T-helper 22 cell (primary cell): ENCODE results near the gene LLGL1.

Experiments used
- DNase-seq: peaks from one replicate; pipeline ENCODE4 v3.0.0-alpha.2; 2020; ENCODE audit warnings: low read depth

The LLGL1 gene

DNA sequence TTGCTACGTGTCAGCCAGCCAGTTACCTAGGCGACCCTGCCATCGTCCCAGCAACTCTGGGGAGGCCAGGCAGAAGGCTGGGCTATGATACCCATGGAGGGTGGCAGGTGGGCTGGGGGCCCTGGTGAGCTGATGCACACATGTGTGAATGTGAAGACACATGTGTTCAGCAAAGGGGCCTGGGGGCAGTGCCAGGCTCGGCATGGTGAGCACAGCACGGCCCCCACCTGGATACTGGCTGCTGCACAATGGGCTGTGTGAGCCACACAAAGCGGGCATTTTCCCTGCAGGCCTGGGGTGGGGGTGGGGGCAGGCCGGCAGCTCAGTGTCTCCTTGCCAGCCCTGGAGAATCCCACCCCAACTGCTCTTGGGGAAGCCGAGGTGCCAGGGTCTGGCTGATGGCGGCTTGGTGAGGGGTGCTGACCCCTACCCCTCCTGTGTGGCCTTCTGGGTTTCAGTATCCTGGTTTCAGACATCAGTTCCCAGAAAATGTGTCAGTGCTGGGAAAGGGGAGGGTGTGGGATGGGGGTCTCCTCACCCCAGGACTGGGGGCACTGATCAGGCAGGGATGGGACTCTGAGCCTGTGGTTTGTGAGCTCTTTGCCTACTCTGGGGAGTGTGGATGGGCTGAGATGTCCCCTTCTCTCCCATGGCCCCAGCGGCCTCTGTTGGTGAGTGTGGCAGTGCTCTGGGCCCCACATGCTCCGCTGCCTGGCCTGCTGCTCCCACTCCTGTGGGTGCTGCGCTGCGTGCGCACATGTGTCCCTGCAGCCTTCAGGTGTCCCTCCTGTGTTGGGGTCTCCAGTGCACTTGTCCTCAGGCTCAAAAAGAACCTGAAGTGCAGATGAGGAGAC lies 5.1 kb downstream of the LLGL1 start:
- DNase-seq: no peak

DNA sequence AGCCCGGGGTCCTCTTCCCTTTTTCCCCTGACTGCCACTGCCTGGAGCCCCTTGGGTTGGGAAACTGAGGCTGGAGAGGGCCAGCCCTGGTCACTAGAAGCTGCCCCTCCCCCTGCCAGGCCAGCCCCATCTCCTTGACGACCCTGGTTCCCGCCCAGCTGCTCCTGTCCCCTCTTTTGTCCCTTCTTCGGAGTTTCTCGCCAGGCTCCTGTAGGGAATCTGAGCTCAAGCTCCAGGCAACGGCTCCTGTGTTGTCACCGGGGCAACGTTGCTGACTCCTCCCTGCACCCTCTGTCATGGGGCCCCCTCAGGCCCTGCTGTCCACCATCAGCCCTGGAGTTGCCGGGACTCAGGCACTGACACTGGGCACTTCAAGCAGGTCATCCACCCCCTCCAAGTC lies 5.7 kb downstream of the LLGL1 start:
- DNase-seq: no peak

DNA sequence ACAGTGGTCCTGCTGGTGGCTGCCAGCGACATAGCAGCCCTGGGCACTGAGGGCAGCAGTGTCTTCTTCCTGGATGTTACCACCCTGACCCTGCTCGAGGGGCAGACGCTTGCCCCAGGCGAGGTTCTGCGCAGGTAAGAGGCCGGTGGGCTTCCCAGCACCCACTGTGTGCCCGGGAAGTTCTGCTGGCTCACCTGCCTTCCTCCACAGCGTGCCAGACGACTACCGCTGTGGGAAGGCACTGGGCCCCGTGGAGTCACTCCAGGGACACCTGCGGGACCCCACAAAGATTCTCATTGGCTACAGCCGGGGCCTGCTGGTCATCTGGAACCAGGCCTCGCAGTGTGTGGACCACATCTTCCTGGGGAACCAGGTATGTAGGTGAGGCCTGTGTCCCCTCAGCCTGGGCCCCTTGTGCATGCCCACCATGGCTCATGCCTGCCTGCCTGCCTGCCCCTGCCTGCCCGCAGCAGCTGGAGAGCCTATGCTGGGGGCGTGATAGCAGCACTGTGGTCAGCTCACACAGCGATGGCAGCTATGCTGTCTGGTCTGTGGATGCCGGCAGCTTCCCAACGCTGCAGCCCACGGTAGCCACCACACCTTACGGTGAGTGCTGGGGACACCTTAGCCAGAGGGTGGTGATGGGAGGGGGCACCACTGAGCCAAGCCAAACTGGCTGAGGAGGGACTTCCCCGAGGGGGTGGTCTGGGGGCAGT lies 8.5 kb downstream of the LLGL1 start:
- DNase-seq: no peak

DNA sequence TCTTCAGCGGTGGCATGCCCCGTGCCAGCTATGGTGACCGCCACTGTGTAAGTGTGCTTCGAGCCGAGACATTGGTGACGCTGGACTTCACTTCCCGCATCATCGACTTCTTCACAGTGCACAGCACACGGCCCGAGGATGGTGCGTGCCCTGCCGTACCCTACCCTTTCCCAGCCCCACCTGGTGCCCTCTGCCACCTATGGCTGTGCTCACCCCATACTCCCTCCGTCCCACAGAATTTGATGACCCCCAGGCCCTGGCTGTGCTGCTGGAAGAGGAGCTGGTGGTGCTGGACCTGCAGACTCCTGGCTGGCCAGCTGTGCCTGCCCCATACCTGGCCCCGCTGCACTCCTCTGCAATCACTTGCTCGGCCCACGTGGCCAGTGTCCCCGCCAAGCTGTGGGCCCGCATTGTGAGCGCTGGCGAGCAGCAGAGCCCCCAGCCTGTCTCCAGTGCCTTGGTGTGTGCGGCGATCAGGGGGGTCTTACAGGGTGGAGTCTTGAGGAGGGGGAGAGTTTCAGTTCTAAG lies 9.5 kb downstream of the LLGL1 start:
- DNase-seq: no peak

DNA sequence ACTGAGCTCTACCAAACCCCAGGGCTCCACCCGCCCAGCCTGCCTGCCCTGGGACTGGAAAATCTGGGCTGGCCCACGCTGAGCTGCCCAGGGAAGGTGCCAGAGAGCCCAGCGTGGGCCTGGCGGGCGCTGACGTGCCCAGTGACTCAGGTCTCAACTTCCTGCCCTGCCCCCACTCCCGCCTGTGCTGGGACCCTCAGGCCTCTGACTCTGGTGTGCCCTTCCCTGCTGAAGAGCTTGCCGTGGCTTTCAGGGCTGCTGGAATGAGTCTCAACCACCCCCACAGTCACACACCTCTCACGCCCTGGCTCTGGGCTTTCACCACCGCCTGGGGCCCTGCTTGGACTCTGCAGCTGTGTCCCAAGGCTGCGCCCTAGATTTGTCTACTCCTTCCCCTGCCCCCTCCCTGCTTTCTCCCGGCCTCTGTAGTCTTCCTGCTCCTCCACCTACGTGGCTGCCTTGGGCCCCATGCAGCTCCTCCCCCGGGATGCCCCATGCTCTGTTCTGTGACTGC lies 10.4 kb downstream of the LLGL1 start:
- DNase-seq: no peak

DNA sequence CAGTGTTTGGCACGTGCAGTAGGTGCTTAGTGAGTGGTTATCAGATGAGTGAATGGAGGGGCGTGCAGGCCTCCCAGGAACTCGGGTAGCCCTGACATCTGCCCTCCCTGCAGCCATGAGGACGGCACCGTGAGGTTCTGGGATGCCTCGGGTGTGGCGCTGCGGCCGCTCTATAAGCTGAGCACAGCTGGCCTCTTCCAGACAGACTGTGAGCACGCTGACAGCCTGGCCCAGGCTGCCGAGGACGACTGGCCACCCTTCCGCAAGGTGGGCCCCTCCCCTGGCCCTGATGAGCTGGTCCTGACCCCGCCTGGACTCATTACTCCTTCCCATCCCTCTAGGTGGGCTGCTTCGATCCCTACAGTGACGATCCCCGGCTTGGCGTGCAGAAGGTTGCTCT lies 11.1 kb downstream of the LLGL1 start:
- DNase-seq: no peak

DNA sequence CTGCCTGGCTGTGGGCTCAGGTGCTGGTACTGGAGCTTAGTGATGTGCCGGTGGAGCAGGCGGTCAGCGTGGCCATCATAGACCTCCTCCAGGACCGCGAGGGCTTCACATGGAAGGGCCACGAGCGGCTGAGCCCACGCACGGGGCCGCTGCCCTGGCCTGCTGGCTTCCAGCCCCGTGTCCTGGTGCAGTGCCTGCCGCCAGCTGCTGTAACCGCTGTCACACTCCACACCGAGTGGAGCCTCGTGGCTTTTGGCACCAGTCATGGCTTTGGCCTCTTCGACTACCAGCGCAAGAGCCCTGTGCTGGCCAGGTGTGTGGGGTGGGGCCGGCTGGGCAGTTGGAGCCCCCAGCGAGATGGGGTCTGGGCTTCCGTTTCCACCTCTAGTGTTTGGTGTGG lies 12.0 kb downstream of the LLGL1 start:
- no peak for DNase-seq

DNA sequence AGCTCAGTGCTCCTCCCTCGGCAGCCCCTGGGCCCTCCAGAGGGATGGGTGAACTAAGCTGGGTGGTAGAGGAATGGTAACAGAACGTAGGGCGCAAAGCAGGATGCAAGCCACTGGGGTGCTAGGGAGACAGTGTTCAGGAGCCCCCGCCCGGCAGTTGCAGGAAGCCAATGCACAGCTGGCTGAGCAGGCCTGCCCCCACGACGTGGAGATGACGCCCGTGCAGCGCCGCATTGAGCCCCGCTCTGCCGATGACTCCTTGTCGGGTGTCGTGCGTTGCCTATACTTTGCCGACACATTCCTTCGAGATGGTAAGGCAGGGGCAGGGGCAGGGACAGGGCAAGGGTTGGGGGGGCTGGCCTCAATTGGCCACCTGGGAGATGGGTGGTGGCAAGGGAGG lies 12.9 kb downstream of the LLGL1 start:
- no peak for DNase-seq

DNA sequence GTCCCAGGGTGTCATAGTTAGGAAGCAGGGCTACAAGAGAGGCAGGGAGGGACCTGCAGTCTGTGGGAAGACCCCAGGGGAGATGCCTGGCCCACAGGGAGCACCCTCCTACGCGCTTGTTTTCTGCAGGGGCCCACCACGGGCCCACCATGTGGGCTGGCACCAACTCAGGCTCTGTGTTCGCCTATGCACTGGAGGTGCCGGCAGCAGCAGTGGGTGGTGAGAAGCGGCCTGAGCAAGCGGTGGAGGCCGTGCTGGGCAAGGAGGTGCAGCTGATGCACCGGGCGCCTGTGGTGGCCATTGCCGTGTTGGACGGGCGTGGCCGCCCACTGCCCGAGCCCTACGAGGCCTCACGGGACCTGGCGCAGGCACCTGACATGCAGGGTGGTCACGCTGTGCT lies 15.0 kb downstream of the LLGL1 start:
- DNase-seq: no peak

DNA sequence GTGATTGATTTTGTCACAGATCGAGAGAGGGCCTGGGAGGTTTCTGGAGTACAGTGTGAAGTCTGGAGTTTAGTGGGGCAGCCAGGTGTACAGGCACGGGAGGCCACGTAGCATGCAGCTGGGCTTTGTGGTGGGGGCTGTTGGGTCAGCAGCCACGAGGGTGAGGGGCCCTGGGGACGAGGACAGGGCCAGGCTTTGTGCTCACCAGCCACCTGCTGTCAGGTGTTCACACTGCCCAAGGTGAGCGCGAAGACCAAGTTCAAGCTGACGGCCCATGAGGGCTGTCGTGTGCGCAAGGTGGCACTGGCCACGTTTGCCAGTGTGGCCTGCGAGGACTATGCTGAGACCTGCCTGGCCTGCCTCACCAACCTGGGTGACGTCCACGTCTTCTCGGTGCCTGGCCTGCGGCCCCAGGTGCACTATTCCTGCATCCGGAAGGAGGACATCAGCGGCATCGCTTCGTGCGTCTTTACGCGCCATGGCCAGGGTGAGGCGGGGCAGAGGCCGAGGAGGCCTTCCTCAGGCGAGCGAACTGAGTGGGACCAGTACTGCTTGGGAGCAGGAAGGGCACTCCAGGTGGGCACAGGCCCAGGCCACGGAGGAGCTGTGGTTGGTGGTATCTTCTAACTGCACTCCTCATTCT lies 15.9 kb downstream of the LLGL1 start:
- no peak for DNase-seq

DNA sequence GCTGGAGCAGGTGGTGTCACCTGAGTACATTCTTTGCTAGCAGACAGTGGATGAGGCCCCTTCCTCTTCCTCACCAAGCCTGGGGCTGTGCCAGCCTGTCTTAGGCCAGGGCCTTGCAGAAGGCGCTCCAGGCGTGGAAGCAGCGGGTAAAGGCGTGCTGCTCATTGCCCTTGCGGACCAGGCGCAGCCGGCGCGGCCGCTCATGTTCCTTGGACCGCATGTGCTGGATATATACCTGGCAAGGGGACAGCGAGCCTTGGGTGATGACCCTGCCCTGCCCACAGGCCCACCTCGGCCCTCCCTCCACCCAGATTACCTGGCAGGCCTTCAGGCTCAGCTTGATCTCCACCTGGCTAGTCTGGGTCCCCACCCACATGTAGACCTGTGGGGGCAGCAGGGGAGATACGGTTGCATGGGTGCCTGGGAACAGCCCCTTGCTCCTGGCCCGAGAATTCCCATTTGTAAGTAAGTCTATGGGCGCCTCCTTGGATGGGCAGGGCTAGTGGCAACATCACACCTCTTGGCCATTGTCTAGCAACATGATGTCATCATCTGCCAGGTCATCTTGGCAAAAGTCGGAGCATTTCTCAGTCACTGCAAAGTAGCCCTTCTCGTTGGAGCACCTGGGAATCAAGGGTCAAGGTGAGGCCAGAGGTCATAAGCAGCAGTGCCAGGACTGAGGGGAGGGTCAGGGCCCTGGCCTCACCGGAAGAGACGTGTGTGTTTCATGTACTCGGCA lies 19.8 kb downstream of the LLGL1 start:
- no peak for DNase-seq

DNA sequence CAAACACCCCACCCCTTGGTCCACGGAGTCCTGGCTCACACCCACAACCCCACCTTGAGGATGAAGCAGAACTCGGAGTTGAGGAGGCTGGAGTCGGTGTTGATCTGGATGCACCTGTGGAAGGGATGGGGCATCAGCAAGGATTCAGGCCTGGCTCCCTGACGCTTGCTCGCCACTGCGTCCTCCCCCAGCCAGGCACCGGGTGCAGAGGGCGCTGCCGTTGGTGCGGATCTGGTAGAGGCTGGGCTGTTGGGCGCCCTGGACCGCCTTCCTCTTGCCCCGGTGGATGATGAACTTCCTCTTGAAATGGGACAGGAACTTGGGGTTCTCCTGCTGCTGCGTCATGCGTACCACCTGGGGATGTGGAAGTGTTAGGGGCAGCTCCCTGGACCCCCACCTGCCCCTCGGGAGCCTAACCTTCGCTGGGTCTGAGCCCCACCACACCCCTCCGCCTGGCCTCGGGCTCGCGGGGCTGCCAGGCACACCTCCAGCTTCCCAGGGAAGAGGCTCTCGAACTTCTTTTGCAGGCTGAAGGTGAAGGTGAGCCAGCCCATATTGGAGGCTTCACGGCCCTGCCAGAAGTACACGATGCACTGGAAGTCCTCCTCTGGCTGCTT lies 20.8 kb downstream of the LLGL1 start:
- DNase-seq: no peak

DNA sequence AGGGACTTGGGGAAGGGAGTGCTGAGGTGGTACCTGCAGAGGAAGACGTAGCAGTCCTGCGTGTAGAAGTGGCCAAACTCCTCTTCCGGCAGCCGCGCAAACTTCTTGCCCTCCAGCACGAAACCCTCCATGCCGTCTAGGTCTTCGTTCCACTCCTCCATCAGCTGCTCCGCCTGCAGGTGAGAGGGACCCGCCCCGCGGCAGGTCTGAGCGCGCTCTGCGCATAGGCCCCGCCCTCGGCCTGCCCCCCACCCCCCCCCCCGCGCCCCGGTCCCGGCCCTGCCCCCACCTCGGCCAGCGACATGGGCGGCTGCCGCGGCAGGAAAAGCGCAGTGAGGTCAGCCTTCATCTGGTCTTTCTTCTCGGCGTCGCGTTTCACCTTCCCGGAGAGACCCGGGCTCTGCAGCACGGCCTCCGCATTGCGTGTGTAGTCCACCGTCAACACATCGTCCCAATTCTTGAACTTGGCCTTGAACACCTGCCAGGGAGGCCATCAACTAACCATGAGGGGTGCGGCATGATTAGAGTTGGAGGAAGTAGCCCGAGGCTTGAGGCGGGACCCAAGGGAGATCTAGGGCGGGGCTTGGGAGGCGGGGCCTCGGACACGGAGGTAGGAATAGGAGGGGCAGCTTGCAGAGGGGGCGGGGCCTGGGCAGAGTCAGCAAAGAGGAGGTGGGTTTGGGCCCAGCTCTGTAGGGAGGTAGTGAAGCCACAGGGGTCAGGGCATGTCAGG lies 21.6 kb downstream of the LLGL1 start:
- no peak for DNase-seq

DNA sequence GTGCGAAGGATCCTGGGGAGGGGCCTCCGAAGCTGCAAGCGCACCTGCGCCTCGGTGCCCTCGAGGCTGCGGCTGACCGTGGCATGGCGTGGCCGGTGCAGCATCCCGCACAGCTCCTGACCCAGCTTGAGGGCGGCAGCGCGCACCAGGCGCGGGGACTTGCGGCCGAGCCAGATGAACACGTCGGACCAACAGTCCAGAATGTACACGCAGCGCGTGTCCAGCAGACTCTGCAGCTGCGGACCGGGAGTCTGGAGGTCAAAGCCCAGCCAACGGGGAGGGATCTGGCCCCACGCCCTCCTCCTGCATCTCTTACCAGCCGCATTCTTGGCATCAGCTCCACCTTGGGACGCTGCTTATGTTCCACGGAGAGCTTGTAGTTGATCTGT lies 22.2 kb downstream of the LLGL1 start:
- DNase-seq: no peak

DNA sequence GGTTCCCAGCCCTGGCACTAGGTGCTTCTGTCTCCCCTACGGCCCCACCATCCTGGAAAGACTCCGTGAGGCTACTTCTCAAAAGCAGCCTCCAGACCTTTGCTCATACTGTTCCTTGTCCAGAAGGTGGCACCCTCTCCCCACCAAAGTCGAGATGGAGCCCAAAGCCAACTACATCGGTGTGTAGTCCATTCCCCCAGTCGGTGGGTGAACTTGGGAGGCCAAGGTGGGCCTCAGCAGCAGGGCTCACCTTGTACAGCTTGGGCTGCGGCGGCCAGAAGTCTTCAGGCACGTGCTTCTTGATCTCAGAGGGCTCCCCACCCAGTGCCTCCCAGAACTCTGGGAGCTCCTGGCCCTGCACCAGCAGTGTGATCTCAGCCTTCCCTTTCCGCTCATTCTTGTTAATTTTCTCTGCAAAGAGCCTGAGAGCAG lies 22.9 kb downstream of the LLGL1 start:
- peak; percentile 23 for DNase-seq

DNA sequence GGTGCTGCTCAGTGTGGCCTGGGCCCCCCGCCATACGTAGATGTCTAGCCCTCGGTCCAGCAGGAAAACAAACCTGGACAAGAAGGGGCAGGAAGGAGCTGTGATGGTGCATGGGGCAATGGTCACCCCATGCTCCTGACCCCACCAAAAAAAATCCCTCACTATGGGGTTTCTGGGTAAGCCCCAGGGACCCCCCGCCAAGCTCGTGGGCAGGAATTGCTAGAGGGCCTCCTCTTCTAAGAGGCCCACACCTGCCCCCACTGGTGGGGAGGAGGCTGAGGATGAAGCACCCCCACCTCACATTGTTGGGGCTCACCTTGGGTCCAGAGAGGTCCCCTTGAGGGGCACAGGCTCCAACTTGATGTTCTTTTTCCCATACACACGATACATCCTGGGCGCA lies 23.4 kb downstream of the LLGL1 start:
- DNase-seq: no peak

DNA sequence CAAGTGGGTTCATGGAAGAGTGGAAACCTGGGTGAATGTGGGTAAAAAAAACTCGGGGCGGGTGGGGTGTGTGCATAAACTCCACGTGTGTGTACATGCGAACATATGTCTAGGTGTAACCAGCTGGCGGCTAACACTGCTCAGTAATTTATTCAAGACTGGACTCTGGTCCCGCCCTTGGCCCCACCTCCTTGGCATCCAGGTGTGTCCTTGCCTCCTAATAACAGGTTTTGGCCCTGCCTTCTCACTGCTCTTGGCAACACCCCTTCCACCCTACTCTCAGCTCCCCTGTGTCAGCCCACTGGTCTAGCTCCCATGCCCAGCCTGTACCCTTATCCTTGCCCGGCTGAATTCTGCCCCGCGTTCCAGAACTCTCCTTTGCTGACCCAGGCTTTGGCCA lies 24.8 kb downstream of the LLGL1 start:
- DNase-seq: no peak

DNA sequence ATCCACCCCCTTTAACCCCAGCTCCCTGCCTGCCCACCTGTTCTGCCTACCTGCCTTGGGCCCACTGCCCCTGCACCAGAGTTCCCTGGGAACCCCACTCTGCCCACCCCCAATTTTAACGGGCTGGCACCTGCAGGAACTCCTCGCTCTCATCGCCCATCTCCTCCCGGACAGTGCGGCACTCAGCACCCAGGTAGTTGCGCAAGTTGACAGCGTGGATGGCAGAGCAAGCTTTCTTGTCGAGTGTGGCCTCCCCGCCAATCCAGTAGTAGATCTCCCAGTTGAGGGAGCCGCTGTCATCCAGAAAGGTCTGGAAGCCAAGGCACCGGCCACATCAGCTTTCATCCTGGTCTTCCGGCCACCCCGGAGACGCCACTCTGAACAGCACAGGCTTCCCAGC lies 25.3 kb downstream of the LLGL1 start:
- DNase-seq: no peak

DNA sequence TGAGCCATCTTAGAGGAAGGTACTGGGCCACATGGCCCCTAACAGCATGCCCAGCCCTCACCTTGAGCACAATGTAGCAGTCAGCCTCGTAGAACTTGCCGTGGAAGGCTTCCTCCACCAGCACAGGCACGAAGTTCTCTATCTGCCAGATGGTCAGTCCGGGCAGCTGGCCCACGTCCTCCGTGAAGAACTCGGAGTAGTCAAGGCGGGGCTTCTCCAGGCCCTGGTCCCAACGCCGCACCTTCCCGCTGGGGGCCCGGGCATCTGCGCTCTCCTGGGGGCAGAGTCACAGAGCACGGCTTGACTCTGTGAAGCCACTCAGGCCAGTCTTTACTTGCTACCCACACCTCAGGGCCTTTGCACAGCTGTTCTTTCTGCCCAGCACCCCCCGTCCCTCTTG lies 25.8 kb downstream of the LLGL1 start:
- no peak for DNase-seq

DNA sequence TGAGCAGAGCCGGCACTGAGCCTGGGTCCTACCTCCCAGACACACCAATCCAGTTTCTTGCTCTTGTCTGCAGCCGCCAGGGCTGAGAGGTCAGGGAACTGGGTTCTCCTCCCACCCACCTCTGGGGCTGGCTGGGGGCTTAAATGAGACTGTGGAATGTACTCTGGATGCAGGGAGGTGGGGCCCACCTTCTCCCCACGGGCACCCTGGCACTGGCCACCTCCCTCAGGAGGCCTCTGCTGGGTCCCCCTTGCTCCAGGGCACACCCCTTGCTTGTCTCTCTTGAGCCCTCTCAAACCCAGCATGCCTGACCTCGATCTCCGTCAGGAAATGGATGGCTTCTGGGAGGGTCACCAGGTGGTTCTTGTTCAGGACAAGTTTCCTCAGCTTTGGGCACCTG lies 26.7 kb downstream of the LLGL1 start:
- DNase-seq: no peak
